Measurements from ENCODE around the gene BMPER. TPM values are rescaled to one million over a fixed set of nuclear protein-coding genes. Genes with fewer than 3 reads are reported as not detected.

BMPER gene
- total RNA-seq, 4 donors from 2014 or later, result 3.1 to 33.3 (median 8.0) TPM

- Histone ChIP-seq H3K27me3 (peaks cover 0 to 8% of the 10 kb centered on the region in 2 donors), H3K4me3 (no peak overlapping the region), H3K9me3 (no peaks in the 10 kb centered on the region), H3K27ac (no peak overlapping the region), H3K4me1 (peaks cover 0 to 4% (median 0%) of the 10 kb centered on the region in 4 donors), H3K36me3 (no peaks in the 10 kb centered on the region)
- WGBS, 2 donors, result 80 to 87% methylated on average over 2 of the region's 2 CpGs
- no peak for DNase-seq (ENCODE audit: low spot score in 2 of 2)
- no peak for TF ChIP-seq POLR2A (IDR thresholded peaks at IDR 0.05)
- TF ChIP-seq, protein P1, sequence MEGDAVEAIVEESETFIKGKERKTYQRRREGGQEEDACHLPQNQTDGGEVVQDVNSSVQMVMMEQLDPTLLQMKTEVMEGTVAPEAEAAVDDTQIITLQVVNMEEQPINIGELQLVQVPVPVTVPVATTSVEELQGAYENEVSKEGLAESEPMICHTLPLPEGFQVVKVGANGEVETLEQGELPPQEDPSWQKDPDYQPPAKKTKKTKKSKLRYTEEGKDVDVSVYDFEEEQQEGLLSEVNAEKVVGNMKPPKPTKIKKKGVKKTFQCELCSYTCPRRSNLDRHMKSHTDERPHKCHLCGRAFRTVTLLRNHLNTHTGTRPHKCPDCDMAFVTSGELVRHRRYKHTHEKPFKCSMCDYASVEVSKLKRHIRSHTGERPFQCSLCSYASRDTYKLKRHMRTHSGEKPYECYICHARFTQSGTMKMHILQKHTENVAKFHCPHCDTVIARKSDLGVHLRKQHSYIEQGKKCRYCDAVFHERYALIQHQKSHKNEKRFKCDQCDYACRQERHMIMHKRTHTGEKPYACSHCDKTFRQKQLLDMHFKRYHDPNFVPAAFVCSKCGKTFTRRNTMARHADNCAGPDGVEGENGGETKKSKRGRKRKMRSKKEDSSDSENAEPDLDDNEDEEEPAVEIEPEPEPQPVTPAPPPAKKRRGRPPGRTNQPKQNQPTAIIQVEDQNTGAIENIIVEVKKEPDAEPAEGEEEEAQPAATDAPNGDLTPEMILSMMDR (IDR thresholded peaks at IDR 0.05), result no peak
- TF ChIP-seq EP300 (IDR thresholded peaks at IDR 0.05), result no peak
These were observed 5.4 kb downstream of the BMPER start for GRCh38 chr7:33910756-33911155.

DNA sequence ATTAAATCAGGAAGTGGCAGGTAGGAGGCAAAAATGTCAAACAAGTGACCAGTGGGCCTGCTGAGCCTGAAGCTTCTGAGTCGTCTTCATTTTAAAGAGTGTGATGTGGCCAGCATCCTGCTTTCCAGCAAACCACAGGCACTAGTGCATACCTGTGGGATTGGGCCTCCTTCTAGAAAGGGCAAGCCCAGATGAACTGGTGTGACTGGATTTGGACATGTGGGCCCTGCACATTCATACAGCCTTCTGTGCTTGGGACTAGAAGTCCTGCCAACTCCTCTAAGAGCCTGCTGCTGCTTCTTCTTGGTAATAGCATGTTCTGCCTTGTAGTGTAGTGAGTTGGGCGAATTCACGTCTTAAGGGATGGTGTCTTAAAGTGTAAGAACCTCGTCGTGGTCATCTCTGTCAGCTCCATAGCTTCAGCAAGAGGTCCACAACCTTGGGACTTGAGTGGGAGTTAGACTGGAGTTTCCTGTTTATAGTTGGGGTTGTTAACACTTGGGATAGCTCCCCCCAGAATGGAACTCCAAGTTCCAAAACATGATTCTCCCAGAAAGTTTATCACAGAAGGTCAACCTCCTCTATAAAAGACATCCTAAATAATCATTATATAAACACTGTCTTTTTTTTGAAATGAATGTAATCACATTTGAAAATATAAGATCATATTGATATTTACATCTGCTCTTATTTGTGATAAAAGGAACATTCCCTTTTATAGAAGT is 11.2 kb downstream of the BMPER start:
- Histone ChIP-seq H3K36me3 (no peaks in the 10 kb centered on the region), H3K27me3 (no peaks in the 10 kb centered on the region), H3K9me3 (no peaks in the 10 kb centered on the region), H3K27ac (no peak overlapping the region), H3K4me3 (no peak overlapping the region), H3K4me1 (no peaks in the 10 kb centered on the region)
- WGBS, 2 donors, result 86 to 89% methylated on average over 5 of the region's 5 CpGs
- DNase-seq (ENCODE audit: low spot score in 2 of 2), result no peak
- TF ChIP-seq, protein P1 (IDR thresholded peaks at IDR 0.05), result no peak
- no peak for TF ChIP-seq EP300 (IDR thresholded peaks at IDR 0.05)
- no peak for TF ChIP-seq POLR2A (IDR thresholded peaks at IDR 0.05)

DNA sequence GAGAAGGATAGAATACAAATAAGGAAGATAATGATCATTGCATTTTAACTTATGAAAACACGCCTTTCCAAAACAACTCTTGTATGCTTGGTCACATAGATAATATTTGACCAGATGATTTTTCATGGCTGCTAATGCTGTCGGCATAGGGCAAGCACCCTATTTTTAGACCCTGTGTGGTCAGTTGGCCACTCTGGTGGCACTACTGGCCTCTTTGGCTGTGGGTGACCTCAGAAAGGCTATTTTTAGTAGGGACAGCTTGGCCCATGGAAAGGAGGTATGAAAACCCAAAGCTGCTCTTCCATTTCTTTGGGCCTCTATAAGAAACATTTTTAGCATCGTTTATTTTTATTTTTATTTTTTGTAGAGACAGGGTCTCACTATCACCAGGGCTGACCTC is 12.3 kb downstream of the BMPER start:
- H3K27me3 ChIP-seq, result no peaks in the 10 kb centered on the region
- 54 to 81% methylated on average over 3 of the region's 3 CpGs for WGBS, 2 donors
- TF ChIP-seq, protein P1 (IDR thresholded peaks at IDR 0.05), result no peak
- TF ChIP-seq EP300 (IDR thresholded peaks at IDR 0.05) (no peak), POLR2A (IDR thresholded peaks at IDR 0.05) (no peak)
- H3K27ac ChIP-seq, result no peak overlapping the region
- peaks cover 0 to 9% (median 0%) of the 10 kb centered on the region in 4 donors for H3K4me1 ChIP-seq
- DNase-seq (ENCODE audit: low spot score in 2 of 2), result no peak
- no peaks in the 10 kb centered on the region for H3K9me3 ChIP-seq
- H3K36me3 ChIP-seq, result no peaks in the 10 kb centered on the region
- no peak overlapping the region for H3K4me3 ChIP-seq

DNA sequence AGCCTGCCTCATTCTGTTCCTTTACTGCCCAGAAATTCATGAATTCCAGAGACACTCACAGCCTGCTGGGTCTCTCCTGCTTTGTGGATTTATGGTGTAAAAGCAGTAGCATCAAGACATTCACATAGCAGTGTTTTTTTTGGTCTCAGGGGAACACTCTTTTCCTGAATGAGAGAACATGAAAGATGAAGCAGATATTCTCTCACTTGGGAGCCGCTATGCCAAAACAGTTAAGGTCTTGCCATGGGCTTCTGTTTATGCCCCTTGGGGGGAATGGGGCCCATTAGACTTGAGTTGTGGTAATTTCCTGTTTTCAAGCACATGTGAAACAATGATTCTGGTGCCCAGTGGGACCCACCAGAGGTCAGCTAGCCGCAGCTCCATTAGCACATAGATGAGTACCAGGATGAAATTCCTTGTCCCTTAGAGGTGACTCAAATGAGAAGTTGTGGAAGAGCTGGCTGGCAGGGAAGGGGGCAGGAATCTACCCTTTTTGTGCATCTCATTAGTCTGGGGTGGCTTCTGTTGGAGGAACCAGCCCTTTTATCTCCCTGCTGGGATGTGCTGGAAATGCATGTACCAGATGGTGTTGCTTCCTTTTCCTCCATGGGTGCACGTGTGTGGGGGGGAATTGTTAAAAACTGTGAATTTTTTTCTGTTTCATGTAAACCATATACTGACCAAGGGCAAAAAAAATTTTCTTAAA is 13.3 kb downstream of the BMPER start:
- no peaks in the 10 kb centered on the region for H3K36me3 ChIP-seq
- WGBS, 2 donors, result 62 to 73% methylated on average over 3 of the region's 3 CpGs

More for the DNA sequence above, 13.3 kb downstream of the BMPER start:
- Histone ChIP-seq H3K27me3 (no peaks in the 10 kb centered on the region), H3K4me3 (no peak overlapping the region), H3K9me3 (no peaks in the 10 kb centered on the region), H3K27ac (no peak overlapping the region), H3K4me1 (peaks cover 0 to 9% (median 0%) of the 10 kb centered on the region in 4 donors)
- TF ChIP-seq POLR2A (IDR thresholded peaks at IDR 0.05), result no peak
- no peak for TF ChIP-seq EP300 (IDR thresholded peaks at IDR 0.05)
- TF ChIP-seq, protein P1 (IDR thresholded peaks at IDR 0.05), result no peak
- DNase-seq (ENCODE audit: low spot score in 2 of 2), result no peak

All from tibial nerve (tissue), 4 donors.